Measurements from ENCODE around the gene IDUA. TPM values are rescaled to one million over a fixed set of nuclear protein-coding genes. Genes with fewer than 3 reads are reported as not detected.
"Not testable (repeated sequence)": the region's sequence is repeated elsewhere in the genome, so short reads cannot be mapped to it uniquely, and the experiment has no call there.

IDUA gene
- total and polyA plus RNA-seq, 2 donors (not counting 1 experiment from before 2014, with no cell fraction given) = 57.0 to 67.4 TPM

DNA sequence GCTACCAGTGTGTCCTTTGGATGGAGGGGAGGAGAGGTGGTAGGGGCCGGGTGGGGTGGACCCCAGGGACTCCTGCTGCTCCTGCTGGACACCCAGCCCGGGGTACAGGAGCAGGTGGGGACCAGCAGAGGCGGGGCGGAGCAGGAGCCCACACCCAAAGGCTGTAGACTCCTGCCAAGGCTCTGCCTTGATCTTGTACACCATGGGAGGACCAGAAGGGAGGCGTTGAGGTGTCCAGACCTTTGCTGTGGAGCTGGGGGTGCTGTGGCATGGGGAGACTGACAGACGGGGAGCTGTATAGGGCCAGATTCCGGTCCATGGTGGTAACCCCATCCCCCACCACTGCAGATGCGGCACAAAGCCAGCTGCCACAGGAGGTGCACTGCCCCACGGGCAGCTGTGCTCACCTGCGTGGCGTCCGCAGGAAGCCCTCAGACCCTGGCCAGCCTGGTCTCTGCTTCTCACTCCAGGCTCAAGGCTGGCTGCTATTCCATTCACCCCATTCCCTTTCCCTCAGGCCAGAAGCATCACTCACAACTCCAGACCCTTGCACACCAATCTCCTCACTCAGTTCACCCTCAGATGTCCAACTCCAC, 11.3 kb downstream of the IDUA start:
- intact Hi-C loops (cut with micrococcal nuclease) = no loop called here
- H3K9ac ChIP-seq (ENCODE audit: low read length) = no peak overlapping the region
- peaks cover 30 to 33% of the 10 kb centered on the region in 2 donors for H3K4me1 ChIP-seq (ENCODE audit: control insufficient read depth in 2 of 2, insufficient read depth in 2 of 2, low read length in 2 of 2)
- H3K27me3 ChIP-seq (replicated peaks in 1 of 4; ENCODE audit: control extremely low read depth in 1 of 4, control insufficient read depth in 3 of 4, insufficient read depth in 4 of 4, low read length in 3 of 4) = peaks cover 0 to 55% (median 22%) of the 10 kb centered on the region in 4 experiments
- H3K27me3 Mint-ChIP-seq = peaks cover 13% of the 10 kb centered on the region
- H3K27ac ChIP-seq (ENCODE audit: low read length in 2 of 2) = no peak overlapping the region
- no peak for TF ChIP-seq EZH2 (IDR thresholded peaks at IDR 0.05; ENCODE audit: borderline replicate concordance, insufficient read depth, low read depth, low read length, poor library complexity, severe bottlenecking)
- TF ChIP-seq, protein P1, sequence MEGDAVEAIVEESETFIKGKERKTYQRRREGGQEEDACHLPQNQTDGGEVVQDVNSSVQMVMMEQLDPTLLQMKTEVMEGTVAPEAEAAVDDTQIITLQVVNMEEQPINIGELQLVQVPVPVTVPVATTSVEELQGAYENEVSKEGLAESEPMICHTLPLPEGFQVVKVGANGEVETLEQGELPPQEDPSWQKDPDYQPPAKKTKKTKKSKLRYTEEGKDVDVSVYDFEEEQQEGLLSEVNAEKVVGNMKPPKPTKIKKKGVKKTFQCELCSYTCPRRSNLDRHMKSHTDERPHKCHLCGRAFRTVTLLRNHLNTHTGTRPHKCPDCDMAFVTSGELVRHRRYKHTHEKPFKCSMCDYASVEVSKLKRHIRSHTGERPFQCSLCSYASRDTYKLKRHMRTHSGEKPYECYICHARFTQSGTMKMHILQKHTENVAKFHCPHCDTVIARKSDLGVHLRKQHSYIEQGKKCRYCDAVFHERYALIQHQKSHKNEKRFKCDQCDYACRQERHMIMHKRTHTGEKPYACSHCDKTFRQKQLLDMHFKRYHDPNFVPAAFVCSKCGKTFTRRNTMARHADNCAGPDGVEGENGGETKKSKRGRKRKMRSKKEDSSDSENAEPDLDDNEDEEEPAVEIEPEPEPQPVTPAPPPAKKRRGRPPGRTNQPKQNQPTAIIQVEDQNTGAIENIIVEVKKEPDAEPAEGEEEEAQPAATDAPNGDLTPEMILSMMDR (IDR thresholded peaks at IDR 0.05) = no peak
- ATAC-seq (ENCODE audit: low read depth) (no peak), DNase-seq (no peak)
- H3K4me3 ChIP-seq (ENCODE audit: control extremely low read depth in 1 of 5, extremely low read depth in 1 of 5, insufficient read depth in 1 of 5, low read depth in 2 of 5, low read length in 4 of 5) = no peak overlapping the region
- POLR2A ChIA-PET = interaction anchor here (0.6 kb wide), 1 partner anchor 131 kb away, joined by 3 read pairs; no protein-coding TSS in a partner anchor
- H3K9me3 Mint-ChIP-seq (ENCODE audit: insufficient read depth) = no peaks in the 10 kb centered on the region
- H3K79me2 ChIP-seq (ENCODE audit: control insufficient read depth, insufficient read depth, low read length) = no peaks in the 10 kb centered on the region
- H4K20me1 ChIP-seq (ENCODE audit: control insufficient read depth, insufficient read depth, low read length, poor library complexity, severe bottlenecking) = peaks cover 8% of the 10 kb centered on the region
- H3K36me3 ChIP-seq (replicated peaks in 1 of 2; ENCODE audit: control extremely low read depth in 1 of 2, control insufficient read depth in 1 of 2, extremely low read depth in 1 of 2, insufficient read depth in 2 of 2, low read length in 1 of 2) = no peaks in the 10 kb centered on the region
- no peak overlapping the region for H2AFZ ChIP-seq (ENCODE audit: insufficient read depth, low read depth, low read length, poor library complexity, severe bottlenecking)
- CTCF ChIA-PET = interaction anchor here (1.0 to 1.5 kb wide), 2 partner anchors 11 to 255 kb away, joined by 4 to 5 read pairs; partner anchors contain the start of gene IDUA
- peaks cover 29% of the 10 kb centered on the region for H3K4me1 Mint-ChIP-seq
- 50% methylated on average over 11 of the region's 12 CpGs for WGBS (ENCODE audit: insufficient coverage)
- H3K27ac Mint-ChIP-seq = no peak overlapping the region
- peaks cover 0 to 35% (median 0%) of the 10 kb centered on the region in 3 donors for H3K9me3 ChIP-seq (ENCODE audit: control extremely low read depth in 1 of 3, control insufficient read depth in 2 of 3, insufficient read depth in 1 of 3, low read length in 2 of 3)
- peak overlapping the region; percentile 44 for H3K4me3 Mint-ChIP-seq
- peak overlapping the region; percentile 72 for H3K4me2 ChIP-seq (replicated peaks; ENCODE audit: low read depth, low read length, poor library complexity, severe bottlenecking)

DNA sequence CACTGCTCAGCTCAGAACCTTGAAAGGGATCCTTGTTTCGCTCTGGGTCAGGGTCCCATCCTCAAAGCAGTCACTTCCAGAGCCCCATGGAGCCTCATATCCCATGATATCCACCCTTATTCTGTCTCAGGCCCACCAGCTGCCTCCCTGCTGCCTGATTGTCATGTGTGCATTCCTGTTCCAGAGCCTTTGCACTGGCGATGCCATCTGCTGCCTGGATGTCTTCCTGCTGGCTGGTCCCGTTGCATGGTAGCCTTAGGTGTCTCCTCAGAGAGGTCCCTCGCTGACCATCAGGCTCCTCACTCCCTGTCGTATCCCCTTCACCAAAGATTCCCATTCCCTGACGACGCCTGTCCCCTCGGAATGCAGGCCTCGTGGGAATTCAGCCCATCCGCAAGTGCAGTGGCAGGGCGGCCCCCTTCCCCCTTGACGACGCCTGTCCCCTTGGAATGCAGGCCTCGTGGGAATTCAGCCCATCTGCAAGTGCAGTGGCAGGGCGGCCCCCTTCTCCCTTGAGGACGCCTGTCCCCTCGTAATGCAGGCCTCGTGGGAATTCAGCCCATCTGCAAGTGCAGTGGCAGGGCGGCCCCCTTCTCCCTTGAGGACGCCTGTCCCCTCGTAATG, 12.5 kb downstream of the IDUA start:
- Histone ChIP-seq H3K4me1 (ENCODE audit: control insufficient read depth in 2 of 2, insufficient read depth in 2 of 2, low read length in 2 of 2) (peaks cover 30 to 42% of the 10 kb centered on the region in 2 donors), H3K27me3 (replicated peaks in 1 of 4; ENCODE audit: control extremely low read depth in 1 of 4, control insufficient read depth in 3 of 4, insufficient read depth in 4 of 4, low read length in 3 of 4) (peaks cover 0 to 66% (median 31%) of the 10 kb centered on the region in 4 experiments), H3K9me3 (ENCODE audit: control extremely low read depth in 1 of 3, control insufficient read depth in 2 of 3, insufficient read depth in 1 of 3, low read length in 2 of 3) (peaks cover 0 to 43% (median 0%) of the 10 kb centered on the region in 3 donors)
- ATAC-seq (ENCODE audit: low read depth); H3K9me3 Mint-ChIP-seq (ENCODE audit: insufficient read depth); H3K36me3 ChIP-seq (replicated peaks in 1 of 2; ENCODE audit: control extremely low read depth in 1 of 2, control insufficient read depth in 1 of 2, extremely low read depth in 1 of 2, insufficient read depth in 2 of 2, low read length in 1 of 2); intact Hi-C loops (cut with micrococcal nuclease); H3K4me2 ChIP-seq (replicated peaks; ENCODE audit: low read depth, low read length, poor library complexity, severe bottlenecking); H3K4me3 ChIP-seq (ENCODE audit: control extremely low read depth in 1 of 5, extremely low read depth in 1 of 5, insufficient read depth in 1 of 5, low read depth in 2 of 5, low read length in 4 of 5); DNase-seq; H3K27ac ChIP-seq (ENCODE audit: low read length in 2 of 2); H3K79me2 ChIP-seq (ENCODE audit: control insufficient read depth, insufficient read depth, low read length); H3K9ac ChIP-seq (ENCODE audit: low read length); H4K20me1 ChIP-seq (ENCODE audit: control insufficient read depth, insufficient read depth, low read length, poor library complexity, severe bottlenecking); H2AFZ ChIP-seq (ENCODE audit: insufficient read depth, low read depth, low read length, poor library complexity, severe bottlenecking): not testable (repeated sequence)
- Mint-ChIP-seq H3K27me3 (peaks cover 18% of the 10 kb centered on the region), H3K4me1 (peaks cover 31% of the 10 kb centered on the region), H3K27ac (peak overlapping the region; percentile 80), H3K4me3 (peak overlapping the region; percentile 69)
- WGBS (ENCODE audit: insufficient coverage) = 41% methylated on average over 13 of the region's 21 CpGs
- CTCF ChIA-PET = interaction anchor here (1.5 kb wide), 1 partner anchor 256 kb away, joined by 4 read pairs; no protein-coding TSS in a partner anchor
- POLR2A ChIA-PET = interaction anchor here (0.7 kb wide), 1 partner anchor 26 kb away, joined by 3 read pairs; no protein-coding TSS in a partner anchor

Data from B cell (primary cell).